GM19043 (cell line): ENCODE measurements around the gene MLXIPL.
A peak's percentile ranks its signal among the peaks of the same experiment; 100 is the strongest.
"Not testable (repeated sequence)": the region's sequence is repeated elsewhere in the genome, so short reads cannot be mapped to it uniquely, and the experiment has no call there.

Source experiments
- ATAC-seq: cut with Tn5 transposase; IDR thresholded peaks from one replicate; pipeline ENCODE4 v1.9.1; 2021; ENCODE audit warnings: low read depth; ENCODE audit not compliant: unreplicated experiment

MLXIPL gene

GRCh38 chr7:73586911-73587310 is 37.4 kb downstream of the MLXIPL start:
- ATAC-seq, result no peak

GRCh38 chr7:73585196-73585595 is 39.1 kb downstream of the MLXIPL start:
- no peak for ATAC-seq

- ATAC-seq, result no peak
These were observed 41.6 kb downstream of the MLXIPL start for GRCh38 chr7:73582664-73583202.

GRCh38 chr7:73581006-73581405 is 43.3 kb downstream of the MLXIPL start:
- ATAC-seq, result not testable (repeated sequence)

- ATAC-seq, result peak; percentile 88
These were observed 45.8 kb downstream of the MLXIPL start, which contains the start of gene TBL2 for GRCh38 chr7:73578342-73579128. Gene TBL2, minus strand, starts transcription at chr7:73578579. Its CDS starts 30 bp downstream, at chr7:73578549.

- peak; percentile 1 for ATAC-seq
These were observed 46.5 kb downstream of the MLXIPL start for GRCh38 chr7:73577627-73578341.

- no peak for ATAC-seq
These were observed 50.5 kb downstream of the MLXIPL start for GRCh38 chr7:73573791-73574190.

GRCh38 chr7:73573276-73573675 is 51.0 kb downstream of the MLXIPL start:
- no peak for ATAC-seq

GRCh38 chr7:73572767-73573186 is 51.5 kb downstream of the MLXIPL start:
- no peak for ATAC-seq

- ATAC-seq, result no peak
These were observed 53.3 kb downstream of the MLXIPL start for GRCh38 chr7:73570977-73571376.

GRCh38 chr7:73570521-73570920 is 53.8 kb downstream of the MLXIPL start:
- ATAC-seq, result no peak

- ATAC-seq, result no peak
These were observed 55.2 kb downstream of the MLXIPL start for GRCh38 chr7:73569042-73569608.

- ATAC-seq, result no peak
These were observed 56.3 kb downstream of the MLXIPL start for GRCh38 chr7:73567846-73568685.

- ATAC-seq, result no peak
These were observed 57.2 kb downstream of the MLXIPL start for GRCh38 chr7:73567140-73567539.

- ATAC-seq, result not testable (repeated sequence)
These were observed 57.9 kb downstream of the MLXIPL start for GRCh38 chr7:73566431-73566830.

- ATAC-seq, result no peak
These were observed 58.5 kb downstream of the MLXIPL start for GRCh38 chr7:73565675-73566340.

- no peak for ATAC-seq
These were observed 64.0 kb downstream of the MLXIPL start for GRCh38 chr7:73560109-73560835.

- ATAC-seq, result peak; percentile 36
These were observed 66.7 kb downstream of the MLXIPL start, which contains the start of gene BCL7B for GRCh38 chr7:73557397-73558257. Gene BCL7B, minus strand, starts transcription at chr7:73557690. Its CDS starts 112 bp downstream, at chr7:73557578.
